Epithelial cell of esophagus (primary cell): ENCODE results near the gene ZNF488.

Experiments used
- DNase-seq: peaks from one replicate; pipeline ENCODE4 v3.0.0; 2010; ENCODE audit warnings: low read depth
- H3K4me3 ChIP-seq: 2 replicates; pipeline ENCODE4 v1.5.1; 2011; ENCODE audit warnings: mild to moderate bottlenecking, low read length, control low read depth
- TF ChIP-seq, protein P1 (sequence below): IDR thresholded peaks from 2 replicates; pipeline ENCODE4 v1.5.1; 2011; ENCODE audit warnings: low read depth, mild to moderate bottlenecking, low read length, control low read depth, inconsistent platforms; ENCODE audit not compliant: insufficient read depth; ENCODE audit errors: missing control alignments

The ZNF488 gene

DNA sequence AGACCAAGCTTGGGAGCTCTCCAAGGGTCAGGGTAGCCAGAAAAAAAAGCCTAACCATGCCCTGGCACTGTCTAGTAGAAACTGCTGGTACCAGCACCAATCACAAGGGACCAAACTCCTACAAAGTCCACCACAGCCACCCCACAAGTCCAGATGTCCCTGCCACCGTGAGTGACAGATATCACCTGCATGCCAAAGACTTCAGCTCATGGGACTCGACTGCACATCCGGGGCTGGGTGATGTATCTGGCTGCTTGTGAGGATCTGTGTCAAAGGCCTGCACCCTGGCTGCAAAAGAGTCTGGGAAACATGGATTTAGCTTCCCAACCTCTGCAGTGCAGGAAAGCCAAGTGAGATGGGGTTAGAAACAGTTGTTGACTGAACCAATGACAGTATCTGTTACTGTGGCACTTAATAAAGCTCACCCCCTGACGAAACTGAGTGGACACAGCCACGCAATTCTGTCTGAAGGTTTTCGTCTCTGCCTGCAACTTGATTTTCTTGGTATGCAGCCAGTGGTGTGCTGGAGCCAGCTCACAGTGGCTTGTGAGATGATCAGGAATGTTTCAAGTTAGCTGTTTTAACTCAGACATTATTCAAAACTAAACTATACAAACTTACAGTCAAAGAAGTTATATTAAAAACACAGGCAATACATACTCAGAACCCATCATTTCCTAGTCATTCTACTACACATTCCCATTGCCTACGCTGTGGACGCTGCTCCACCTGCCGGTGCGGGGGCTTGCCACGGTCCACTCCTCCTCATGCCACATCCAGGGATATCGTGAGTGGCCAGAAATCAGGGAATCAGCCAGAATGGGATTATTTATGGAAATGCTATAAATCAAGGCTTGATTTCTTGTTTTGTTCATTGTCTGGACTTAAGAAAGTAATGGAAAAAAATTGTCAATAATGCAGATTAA is 9.2 kb downstream of the ZNF488 start:
- DNase-seq: no peak
- H3K4me3 ChIP-seq: no peak overlapping the region
- TF ChIP-seq, protein P1, sequence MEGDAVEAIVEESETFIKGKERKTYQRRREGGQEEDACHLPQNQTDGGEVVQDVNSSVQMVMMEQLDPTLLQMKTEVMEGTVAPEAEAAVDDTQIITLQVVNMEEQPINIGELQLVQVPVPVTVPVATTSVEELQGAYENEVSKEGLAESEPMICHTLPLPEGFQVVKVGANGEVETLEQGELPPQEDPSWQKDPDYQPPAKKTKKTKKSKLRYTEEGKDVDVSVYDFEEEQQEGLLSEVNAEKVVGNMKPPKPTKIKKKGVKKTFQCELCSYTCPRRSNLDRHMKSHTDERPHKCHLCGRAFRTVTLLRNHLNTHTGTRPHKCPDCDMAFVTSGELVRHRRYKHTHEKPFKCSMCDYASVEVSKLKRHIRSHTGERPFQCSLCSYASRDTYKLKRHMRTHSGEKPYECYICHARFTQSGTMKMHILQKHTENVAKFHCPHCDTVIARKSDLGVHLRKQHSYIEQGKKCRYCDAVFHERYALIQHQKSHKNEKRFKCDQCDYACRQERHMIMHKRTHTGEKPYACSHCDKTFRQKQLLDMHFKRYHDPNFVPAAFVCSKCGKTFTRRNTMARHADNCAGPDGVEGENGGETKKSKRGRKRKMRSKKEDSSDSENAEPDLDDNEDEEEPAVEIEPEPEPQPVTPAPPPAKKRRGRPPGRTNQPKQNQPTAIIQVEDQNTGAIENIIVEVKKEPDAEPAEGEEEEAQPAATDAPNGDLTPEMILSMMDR: no peak

DNA sequence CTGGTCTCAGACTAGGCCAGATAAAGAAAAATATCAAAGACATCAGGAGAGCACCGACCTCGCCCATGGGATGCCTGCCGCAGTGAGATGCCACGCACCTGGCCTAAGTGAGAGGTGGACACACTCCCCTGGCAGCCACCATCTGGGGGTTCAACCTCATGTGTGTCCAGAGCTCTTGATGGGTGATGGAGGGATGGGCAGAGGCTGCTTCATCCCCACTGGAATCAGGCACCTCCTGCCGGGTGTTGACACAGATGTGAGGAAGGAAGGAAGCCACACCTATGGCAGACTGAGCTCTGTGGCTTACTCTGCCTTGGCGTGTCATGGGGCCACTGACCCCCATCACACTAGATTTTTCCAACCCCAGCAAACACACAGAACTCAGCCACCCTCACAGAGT is 11.4 kb downstream of the ZNF488 start:
- no peak for DNase-seq
- H3K4me3 ChIP-seq: no peak overlapping the region
- TF ChIP-seq, protein P1: no peak

DNA sequence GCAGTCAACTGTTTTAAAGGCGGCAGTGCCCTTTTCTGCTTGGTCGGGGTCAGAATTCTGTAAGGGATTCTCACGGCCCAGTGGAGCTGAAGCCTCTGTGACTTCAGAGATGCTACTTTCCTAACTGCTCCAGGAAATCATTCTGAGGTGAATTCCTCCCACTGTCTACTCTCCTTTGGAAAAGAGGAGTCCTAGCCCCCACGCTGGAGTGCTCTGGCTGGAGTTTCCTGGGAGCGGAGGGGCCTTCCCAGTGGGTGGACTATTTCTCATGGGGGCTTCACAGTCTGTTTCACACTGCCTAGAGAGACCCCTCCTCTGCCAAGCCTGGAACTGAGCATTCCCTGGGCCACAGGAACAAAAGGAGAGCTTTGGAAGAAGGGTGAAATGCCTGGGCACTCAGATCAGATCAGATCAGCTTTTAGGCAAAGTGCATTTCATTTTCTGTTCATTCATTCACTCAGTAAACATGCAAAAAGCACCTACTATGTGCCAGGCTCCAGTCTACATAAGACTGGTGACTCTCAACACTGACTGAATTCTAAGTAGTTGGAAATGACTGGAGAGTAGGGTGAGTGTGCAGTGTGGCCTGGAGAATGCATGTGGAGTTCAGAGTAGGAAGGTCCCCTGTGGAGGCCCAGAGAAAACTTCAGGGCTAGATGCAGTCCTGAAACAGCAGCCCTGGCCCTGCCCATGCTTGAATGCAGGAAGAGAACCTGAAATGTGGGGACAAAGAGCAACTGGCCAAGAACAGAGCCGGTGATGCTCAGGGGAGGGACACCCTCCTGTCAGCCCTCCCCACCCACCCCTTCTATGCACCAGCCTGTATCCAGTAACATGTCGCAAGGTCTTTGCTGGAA is 12.2 kb downstream of the ZNF488 start:
- no peak for DNase-seq
- H3K4me3 ChIP-seq: no peak overlapping the region
- TF ChIP-seq, protein P1: no peak

DNA sequence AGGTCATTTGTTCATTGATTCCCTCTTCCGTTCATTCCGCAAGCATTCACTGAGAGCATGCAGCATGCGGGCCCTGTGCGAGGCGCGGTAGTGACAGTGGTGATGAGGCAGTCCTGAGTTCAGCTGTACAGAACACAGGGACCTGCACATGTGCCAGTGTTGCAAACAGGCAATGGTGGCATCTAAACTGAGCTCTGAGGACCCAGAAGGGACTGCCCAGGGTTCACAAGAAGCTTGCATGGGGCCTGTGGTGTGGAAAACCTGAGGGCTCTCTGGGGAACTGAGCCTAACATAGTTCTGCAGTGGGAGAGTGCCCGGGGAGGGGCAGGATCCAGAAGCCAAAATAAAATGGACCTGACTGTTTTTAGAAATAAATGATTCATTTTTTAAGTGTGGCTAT is 13.2 kb downstream of the ZNF488 start:
- DNase-seq: no peak
- TF ChIP-seq, protein P1: no peak
- H3K4me3 ChIP-seq: no peak overlapping the region

DNA sequence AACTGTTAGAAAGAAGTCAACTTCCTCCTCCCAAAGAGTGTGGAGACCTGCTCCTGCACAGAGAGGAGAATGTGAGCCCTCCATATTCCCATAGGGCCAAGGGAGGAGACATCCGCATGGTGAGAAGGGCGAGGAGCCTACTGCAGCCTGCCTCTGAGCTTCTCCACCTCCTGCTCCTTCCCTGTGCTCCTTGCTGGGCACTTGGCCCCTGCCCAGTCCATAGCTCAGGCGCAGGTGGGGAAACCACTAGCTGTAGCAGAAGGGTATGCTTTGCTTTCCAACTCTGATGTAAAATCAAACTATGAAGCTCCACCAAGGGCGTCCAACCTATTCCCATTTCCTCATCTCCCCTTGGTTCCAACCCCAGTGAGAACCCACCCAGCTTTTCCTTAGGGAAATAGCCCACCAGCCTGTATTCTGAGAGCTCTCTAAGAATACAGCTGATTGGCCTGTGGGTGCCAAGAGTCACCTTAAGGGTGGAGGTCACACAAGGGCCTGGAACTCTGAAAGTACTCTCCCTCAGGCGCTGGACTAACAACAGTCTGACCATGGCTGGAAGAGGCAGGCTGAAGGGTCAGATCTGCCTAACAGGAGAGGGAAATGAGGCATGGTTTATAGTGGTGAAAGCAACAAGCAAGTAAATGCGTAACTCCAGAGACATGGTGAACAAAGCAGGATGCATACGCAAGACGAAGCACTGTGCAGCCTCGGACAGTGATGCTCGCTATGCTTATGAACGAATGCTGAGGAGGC is 13.9 kb downstream of the ZNF488 start:
- no peak overlapping the region for H3K4me3 ChIP-seq
- TF ChIP-seq, protein P1: no peak
- DNase-seq: no peak

DNA sequence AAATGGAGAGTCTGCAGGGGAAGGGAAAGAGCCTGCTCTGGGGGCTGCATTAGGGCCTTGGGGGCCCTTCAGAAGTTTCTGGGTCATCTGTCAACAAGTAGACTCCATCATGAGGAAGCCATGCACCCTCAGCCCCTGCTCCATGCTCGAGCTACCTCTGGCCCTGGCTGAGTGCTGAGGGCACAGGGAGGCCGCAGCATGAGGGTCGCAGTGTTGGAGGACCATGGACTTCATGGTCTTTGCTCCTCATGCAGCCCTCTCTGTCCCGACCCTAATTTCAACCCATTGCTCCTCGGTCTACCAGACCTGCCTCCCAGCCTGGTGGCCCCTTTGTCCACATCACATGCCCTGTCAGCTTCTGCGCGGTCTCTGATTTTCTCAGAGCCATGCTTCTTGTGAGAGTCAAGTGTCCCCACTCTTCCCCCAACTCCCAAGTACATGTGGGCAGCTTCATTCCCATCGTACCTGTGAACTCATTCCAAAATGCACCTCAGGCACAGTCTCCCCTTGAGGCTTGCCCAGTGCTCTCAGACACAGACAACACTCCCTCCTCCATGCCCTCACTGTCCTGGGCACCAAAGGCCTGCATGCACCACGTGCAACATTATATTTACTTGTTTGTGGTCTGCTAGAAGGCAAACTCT is 14.7 kb downstream of the ZNF488 start:
- H3K4me3 ChIP-seq: no peak overlapping the region
- no peak for DNase-seq
- TF ChIP-seq, protein P1: no peak
